HG02759 (cell line): ENCODE data around the gene AGBL3.

ENCODE experiments used
- ATAC-seq: cut with Tn5 transposase; IDR thresholded peaks from one replicate; pipeline ENCODE4 v1.9.1; 2021; ENCODE audit warnings: mild to moderate bottlenecking, moderate library complexity; ENCODE audit not compliant: unreplicated experiment

The AGBL3 gene

GRCh38 chr7:135129579-135129978 is 143.3 kb downstream of the AGBL3 start:
- no peak for ATAC-seq

GRCh38 chr7:135143885-135144668 is 157.8 kb downstream of the AGBL3 start:
- no peak for ATAC-seq

GRCh38 chr7:135147341-135147898 is 161.1 kb downstream of the AGBL3 start:
- ATAC-seq: peak; percentile 24

- peak; percentile 73 for ATAC-seq
Measured at GRCh38 chr7:135147899-135148721, 161.8 kb downstream of the AGBL3 start, which contains the start of gene TMEM140. TSS of gene TMEM140 (plus strand) at chr7:135148072. CDS start at chr7:135164442, 16,370 bp downstream.

GRCh38 chr7:135150072-135150782 is 163.9 kb downstream of the AGBL3 start:
- no peak for ATAC-seq

- ATAC-seq: no peak
Measured at GRCh38 chr7:135151132-135151531, 164.8 kb downstream of the AGBL3 start.

- ATAC-seq: no peak
Measured at GRCh38 chr7:135151533-135151932, 165.2 kb downstream of the AGBL3 start.

- ATAC-seq: no peak
Measured at GRCh38 chr7:135152442-135152841, 166.1 kb downstream of the AGBL3 start.

- no peak for ATAC-seq
Measured at GRCh38 chr7:135154734-135155133, 168.4 kb downstream of the AGBL3 start.

GRCh38 chr7:135156290-135156689 is 170.0 kb downstream of the AGBL3 start:
- ATAC-seq: no peak

- ATAC-seq: no peak
Measured at GRCh38 chr7:135158141-135158655, 171.9 kb downstream of the AGBL3 start.

- no peak for ATAC-seq
Measured at GRCh38 chr7:135158874-135159273, 172.6 kb downstream of the AGBL3 start.

GRCh38 chr7:135159359-135160085 is 173.2 kb downstream of the AGBL3 start:
- ATAC-seq: no peak

GRCh38 chr7:135160098-135160857 is 174.0 kb downstream of the AGBL3 start:
- ATAC-seq: peak; percentile 58

- ATAC-seq: no peak
Measured at GRCh38 chr7:135160858-135161653, 174.7 kb downstream of the AGBL3 start.

- no peak for ATAC-seq
Measured at GRCh38 chr7:135161669-135162068, 175.4 kb downstream of the AGBL3 start.

- ATAC-seq: no peak
Measured at GRCh38 chr7:135162382-135163001, 176.2 kb downstream of the AGBL3 start.
